CD4-positive, alpha-beta T cell (primary cell): ENCODE measurements around the gene IL1R2. TPM values are rescaled to one million over a fixed set of nuclear protein-coding genes. Genes with fewer than 3 reads are reported as not detected.

ENCODE experiments used
- ATAC-seq: fragments of 200-7000 bp; cut with Tn5 transposase; one replicate; pipeline ENCODE4 v1.10.0; 2022; ENCODE audit warnings: mild to moderate bottlenecking; ENCODE audit not compliant: poor library complexity
- CTCF ChIA-PET: fragments of 350-600 bp; sonication (Branson Sonifier 250); formaldehyde crosslinking; loops from one replicate; lab custom pipeline; 2021; ENCODE audit warnings: antibody characterized with exemption, inconsistent platforms; lab: Charles Lee
- POLR2A ChIA-PET: fragments of 350-600 bp; sonication (Branson Sonifier 250); formaldehyde crosslinking; loops from one replicate; lab custom pipeline; 2021; ENCODE audit warnings: antibody characterized with exemption, inconsistent platforms; lab: Charles Lee
- DNase-seq, 14 experiments: peaks; one replicate each; pipeline ENCODE4 v3.0.0-alpha.2; 2013 to 2020; ENCODE audit warnings: mixed read lengths in 2 of 14
- H3K27ac ChIP-seq, 2 donors: one replicate each; pipeline versions ENCODE4 v1.5.1 to v1.7.0; 2013; ENCODE audit warnings: low read length in 2 of 2, low read depth in 1 of 2, mild to moderate bottlenecking in 1 of 2
- H3K27me3 ChIP-seq, 2 experiments: 1 replicate in 1 of 2; 2 replicates in 1 of 2; pipeline versions ENCODE4 v1.6.1 to v1.7.0; 2013; ENCODE audit warnings: low read length in 2 of 2, control low read depth in 1 of 2, mild to moderate bottlenecking in 1 of 2, moderate library complexity in 1 of 2; ENCODE audit not compliant: insufficient read depth in 2 of 2, control insufficient read depth in 1 of 2
- H3K36me3 ChIP-seq: one replicate; pipeline ENCODE4 v1.6.1; 2013; ENCODE audit warnings: low read length, control low read depth; ENCODE audit not compliant: insufficient read depth
- H3K4me1 ChIP-seq: one replicate; pipeline ENCODE4 v1.6.1; 2013; ENCODE audit warnings: low read length, control low read depth; ENCODE audit not compliant: insufficient read depth
- H3K4me3 ChIP-seq: one replicate; pipeline ENCODE4 v1.5.1; 2013; ENCODE audit warnings: mild to moderate bottlenecking, low read length, moderate library complexity
- H3K9me3 ChIP-seq, 2 experiments: 1 replicate in 1 of 2; 2 replicates in 1 of 2; pipeline versions ENCODE4 v1.6.1 to v1.7.0; 2013; ENCODE audit warnings: low read length in 2 of 2, mild to moderate bottlenecking in 2 of 2, control low read depth in 1 of 2, moderate library complexity in 1 of 2; ENCODE audit not compliant: control insufficient read depth in 1 of 2, insufficient read depth in 1 of 2
- H3K27ac Mint-ChIP-seq: one replicate; pipeline ENCODE4 v1.8.0; 2020; ENCODE audit warnings: mixed read lengths
- H3K27me3 Mint-ChIP-seq: one replicate; pipeline ENCODE4 v1.8.0; 2021; ENCODE audit warnings: mixed read lengths
- H3K36me3 Mint-ChIP-seq: one replicate; pipeline ENCODE4 v1.8.0; 2021; ENCODE audit warnings: low read depth, mixed read lengths
- H3K4me1 Mint-ChIP-seq: one replicate; pipeline ENCODE4 v1.8.0; 2021; ENCODE audit warnings: low read depth, mixed read lengths
- H3K4me3 Mint-ChIP-seq: one replicate; pipeline ENCODE4 v1.8.0; 2020; ENCODE audit warnings: mild to moderate bottlenecking, mixed read lengths
- H3K9me3 Mint-ChIP-seq: one replicate; pipeline ENCODE4 v1.8.0; 2020; ENCODE audit warnings: mixed read lengths
- CTCF ChIP-seq: fragments of 200-600 bp; IDR thresholded peaks from one replicate; pipeline ENCODE4 v1.8.0; 2022; ENCODE audit warnings: antibody characterized with exemption, mild to moderate bottlenecking
- intact Hi-C, 2 experiments: fragments of 100-400 bp; cut with DNase I in 1 of 2; cut with micrococcal nuclease in 1 of 2; formaldehyde crosslinking; loops; one replicate each; pipeline versions ENCODE4 v1.15.1 to v1.9.0; 2023 to 2025; cut with DNase I, micrococcal nuclease
- total RNA-seq, 174 experiments: library from RNA in 2 of 174; stranded (reverse) in 2 of 174; gene quantifications; one replicate each; pipeline ENCODE4 v1.2.3 and lab custom pipeline; 2021 to 2026

The IL1R2 gene
- total RNA-seq, 2 experiments from 2014 or later = 0.31 to 0.47 TPM

GRCh38 chr2:102053096-102053495 lies 61.3 kb downstream of the IL1R2 start:
- Mint-ChIP-seq H3K27ac (no peak overlapping the region), H3K4me3 (no peak overlapping the region), H3K4me1 (peaks cover 7% of the 10 kb centered on the region), H3K27me3 (no peaks in the 10 kb centered on the region), H3K9me3 (no peaks in the 10 kb centered on the region), H3K36me3 (no peaks in the 10 kb centered on the region)
- intact Hi-C loops = no loop called here
- ChIA-PET POLR2A (no interaction called here), CTCF (no interaction called here)
- no peak for DNase-seq
- no peak for TF ChIP-seq CTCF
- no peaks in the 10 kb centered on the region for H3K4me1 ChIP-seq
- no peaks in the 10 kb centered on the region for H3K9me3 ChIP-seq
- no peak for ATAC-seq
- no peaks in the 10 kb centered on the region for H3K27me3 ChIP-seq
- H3K4me3 ChIP-seq = no peak overlapping the region
- H3K27ac ChIP-seq = no peak overlapping the region
- H3K36me3 ChIP-seq = no peaks in the 10 kb centered on the region

GRCh38 chr2:102055346-102055990 lies 63.7 kb downstream of the IL1R2 start:
- no peak for DNase-seq

GRCh38 chr2:102056079-102056581 lies 64.4 kb downstream of the IL1R2 start:
- no peak for DNase-seq
- ATAC-seq = no peak
- ChIA-PET POLR2A (no interaction called here), CTCF (interaction anchor here (0.6 kb wide), 1 partner anchor 23 kb away, joined by 3 read pairs; no protein-coding TSS in a partner anchor)
- no peaks in the 10 kb centered on the region for H3K27me3 Mint-ChIP-seq
- no peaks in the 10 kb centered on the region for H3K4me1 Mint-ChIP-seq
- Histone ChIP-seq H3K9me3 (no peaks in the 10 kb centered on the region), H3K4me3 (no peak overlapping the region), H3K27me3 (no peaks in the 10 kb centered on the region), H3K27ac (no peak overlapping the region), H3K4me1 (no peaks in the 10 kb centered on the region), H3K36me3 (no peaks in the 10 kb centered on the region)
- H3K36me3 Mint-ChIP-seq = no peaks in the 10 kb centered on the region
- no peaks in the 10 kb centered on the region for H3K9me3 Mint-ChIP-seq
- H3K4me3 Mint-ChIP-seq = no peak overlapping the region
- intact Hi-C loops = no loop called here
- TF ChIP-seq CTCF = no peak
- no peak overlapping the region for H3K27ac Mint-ChIP-seq

More at GRCh38 chr2:102055346-102055990, 63.7 kb downstream of the IL1R2 start:
- Histone ChIP-seq H3K27ac (no peak overlapping the region), H3K4me1 (no peaks in the 10 kb centered on the region), H3K9me3 (no peaks in the 10 kb centered on the region), H3K4me3 (no peak overlapping the region), H3K27me3 (no peaks in the 10 kb centered on the region), H3K36me3 (no peaks in the 10 kb centered on the region)
- no peaks in the 10 kb centered on the region for H3K9me3 Mint-ChIP-seq
- no peak overlapping the region for H3K27ac Mint-ChIP-seq
- no peaks in the 10 kb centered on the region for H3K36me3 Mint-ChIP-seq
- intact Hi-C loops = no loop called here
- no peak for ATAC-seq
- no peaks in the 10 kb centered on the region for H3K27me3 Mint-ChIP-seq
- ChIA-PET CTCF (interaction anchor here (0.6 kb wide), 1 partner anchor 22 kb away, joined by 3 read pairs; no protein-coding TSS in a partner anchor), POLR2A (no interaction called here)
- H3K4me1 Mint-ChIP-seq = peaks cover 3% of the 10 kb centered on the region
- no peak overlapping the region for H3K4me3 Mint-ChIP-seq
- TF ChIP-seq CTCF = no peak
